GM19193 (cell line): Measurements from ENCODE around the gene TSEN54.

Experiments
- POLR2A ChIP-seq: IDR thresholded peaks from 4 replicates; pipeline ENCODE4 v1.6.1; 2011; ENCODE audit not compliant: insufficient read depth, insufficient read length; ENCODE audit errors: extremely low read depth

The TSEN54 gene

DNA sequence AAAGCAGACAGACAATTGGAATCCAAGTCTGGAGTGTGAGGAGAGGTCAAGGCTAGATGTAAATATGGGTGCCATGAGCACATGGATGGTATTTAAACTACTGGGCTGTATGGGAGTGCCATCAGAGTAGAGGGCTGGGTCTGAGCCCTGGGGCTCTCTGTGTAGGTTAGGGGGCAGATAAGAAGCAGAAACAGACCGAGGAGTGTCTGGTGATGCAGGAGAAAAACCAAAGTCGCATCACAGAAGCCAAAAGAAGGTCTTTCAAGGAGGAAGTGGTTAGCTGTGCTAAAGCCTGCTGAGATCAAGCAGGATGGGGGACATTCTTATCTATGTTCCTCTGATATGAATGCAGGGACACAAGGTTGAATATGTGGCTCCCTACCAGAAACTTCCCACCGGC lies 1.9 kb downstream of the TSEN54 start:
- TF ChIP-seq POLR2A = no peak

DNA sequence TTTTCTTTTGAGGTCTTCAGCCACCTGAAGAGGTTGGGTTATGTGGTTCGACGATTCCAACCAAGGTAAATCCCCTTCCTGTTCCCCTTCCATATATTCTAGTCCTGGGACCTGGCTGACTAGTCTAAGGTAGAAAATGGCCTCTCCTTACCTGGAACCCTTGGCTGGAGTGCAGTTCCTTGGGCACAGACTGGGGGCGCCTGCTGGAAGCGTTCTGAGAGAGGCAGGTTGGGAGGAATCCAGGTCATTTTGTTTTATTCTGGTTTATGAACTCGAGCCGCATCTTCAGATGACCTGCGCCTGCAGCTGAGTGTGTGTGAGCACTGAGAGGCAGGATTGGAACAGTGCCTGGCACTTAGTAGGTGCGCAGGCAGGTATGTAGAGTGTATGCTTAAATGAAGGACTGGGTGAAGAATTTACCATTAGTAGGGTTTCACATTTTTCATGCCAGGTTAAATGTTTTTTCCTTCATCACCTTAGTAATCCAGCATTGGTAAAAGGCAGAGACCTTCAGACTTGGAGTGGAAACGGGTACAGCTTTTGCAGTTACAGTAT lies 2.7 kb downstream of the TSEN54 start:
- no peak for TF ChIP-seq POLR2A

DNA sequence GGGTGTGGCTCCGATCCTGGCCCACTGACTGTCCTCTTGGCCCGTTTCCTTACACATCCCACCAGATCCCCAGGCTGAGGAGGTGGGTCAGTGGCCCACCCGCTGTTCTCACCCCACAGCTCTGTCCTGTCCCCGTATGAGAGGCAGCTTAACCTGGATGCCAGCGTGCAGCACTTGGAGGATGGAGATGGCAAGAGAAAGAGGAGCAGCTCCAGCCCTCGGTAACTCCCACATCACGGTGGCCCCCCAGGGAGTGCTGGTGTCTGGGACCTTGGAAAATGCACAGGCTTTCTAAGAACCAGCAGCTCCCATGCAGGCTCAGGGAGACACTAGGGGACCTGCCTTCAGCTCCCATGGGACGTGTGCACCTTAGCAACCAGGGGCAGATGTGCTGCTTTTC lies 5.0 kb downstream of the TSEN54 start:
- TF ChIP-seq POLR2A = no peak

DNA sequence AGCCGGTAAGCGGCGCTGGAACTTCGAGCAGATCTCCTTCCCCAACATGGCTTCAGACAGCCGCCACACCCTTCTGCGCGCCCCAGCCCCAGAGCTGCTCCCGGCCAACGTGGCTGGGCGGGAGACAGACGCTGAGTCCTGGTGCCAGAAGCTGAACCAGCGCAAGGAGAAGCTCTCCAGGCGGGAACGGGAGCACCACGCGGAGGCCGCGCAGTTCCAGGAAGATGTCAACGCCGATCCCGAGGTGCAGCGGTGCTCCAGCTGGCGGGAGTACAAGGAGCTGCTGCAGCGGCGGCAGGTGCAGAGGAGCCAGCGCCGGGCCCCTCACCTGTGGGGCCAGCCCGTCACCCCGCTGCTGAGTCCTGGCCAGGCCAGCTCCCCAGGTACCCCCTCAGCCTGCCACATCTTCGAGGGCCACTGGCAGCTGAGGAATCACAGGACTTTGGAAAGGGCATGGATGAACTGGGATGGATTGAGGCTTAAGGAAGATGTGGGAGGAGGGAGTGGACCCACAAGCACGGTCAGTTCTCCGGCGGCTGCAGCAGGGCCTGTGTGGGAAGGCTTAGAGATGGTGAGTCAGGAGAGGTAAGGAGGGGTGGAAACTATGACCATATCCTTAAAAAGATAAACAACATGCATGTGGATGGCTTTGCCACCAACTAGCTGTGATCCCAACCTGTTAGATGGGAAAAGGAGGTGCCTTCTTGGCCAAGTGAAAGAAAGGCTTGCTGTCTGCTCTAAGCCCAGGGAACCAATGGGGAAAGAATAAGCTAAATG lies 5.8 kb downstream of the TSEN54 start:
- no peak for TF ChIP-seq POLR2A

DNA sequence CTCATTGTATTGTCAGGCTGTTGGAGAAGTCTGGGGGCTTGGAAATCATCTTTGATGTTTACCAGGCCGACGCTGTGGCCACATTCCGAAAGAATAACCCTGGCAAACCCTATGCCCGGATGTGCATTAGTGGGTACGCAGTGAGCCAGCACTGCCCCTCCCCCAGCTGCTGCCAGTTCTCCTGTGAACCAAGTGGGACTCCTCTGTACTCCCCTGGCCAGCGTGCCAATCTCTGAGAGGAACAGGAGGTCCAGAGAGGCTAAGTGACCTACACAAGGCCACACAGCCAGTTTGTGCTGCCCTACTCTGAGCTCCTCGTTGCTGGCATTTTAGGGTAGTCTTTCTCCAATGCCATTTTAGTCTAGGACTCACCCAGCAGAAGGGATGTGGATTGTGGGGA lies 7.3 kb downstream of the TSEN54 start:
- no peak for TF ChIP-seq POLR2A

DNA sequence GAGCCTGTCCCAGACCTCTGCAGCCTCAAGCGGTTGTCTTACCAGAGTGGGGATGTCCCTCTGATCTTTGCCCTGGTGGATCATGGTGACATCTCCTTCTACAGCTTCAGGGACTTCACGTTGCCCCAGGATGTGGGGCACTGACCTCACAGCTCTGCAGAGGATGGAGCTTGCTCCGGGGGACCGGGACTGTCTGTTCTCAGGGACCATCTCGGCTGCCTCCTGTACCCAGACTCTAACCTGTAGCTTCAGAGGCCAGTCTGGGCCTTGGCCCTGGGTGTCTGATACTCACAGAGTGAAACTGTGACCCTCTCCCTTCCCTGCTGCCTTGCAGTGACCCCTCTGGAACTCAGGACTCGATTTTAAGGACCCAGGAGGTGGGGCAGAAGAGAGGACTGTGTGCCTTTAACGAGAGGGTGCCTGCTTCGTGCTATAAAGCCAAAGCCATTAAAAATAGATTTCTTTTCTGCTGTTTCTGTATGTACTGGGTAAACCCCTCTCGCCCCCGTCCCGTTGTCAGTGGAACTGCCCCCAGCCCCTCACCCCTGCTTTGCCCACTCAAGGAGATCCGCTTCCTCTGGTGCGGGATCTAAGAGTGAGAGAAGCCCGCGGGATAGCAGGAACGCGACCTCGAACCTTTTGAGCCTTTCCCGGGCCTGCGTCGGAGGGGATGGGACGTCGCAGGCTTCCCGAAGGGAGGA lies 8.1 kb downstream of the TSEN54 start:
- TF ChIP-seq POLR2A = no peak

DNA sequence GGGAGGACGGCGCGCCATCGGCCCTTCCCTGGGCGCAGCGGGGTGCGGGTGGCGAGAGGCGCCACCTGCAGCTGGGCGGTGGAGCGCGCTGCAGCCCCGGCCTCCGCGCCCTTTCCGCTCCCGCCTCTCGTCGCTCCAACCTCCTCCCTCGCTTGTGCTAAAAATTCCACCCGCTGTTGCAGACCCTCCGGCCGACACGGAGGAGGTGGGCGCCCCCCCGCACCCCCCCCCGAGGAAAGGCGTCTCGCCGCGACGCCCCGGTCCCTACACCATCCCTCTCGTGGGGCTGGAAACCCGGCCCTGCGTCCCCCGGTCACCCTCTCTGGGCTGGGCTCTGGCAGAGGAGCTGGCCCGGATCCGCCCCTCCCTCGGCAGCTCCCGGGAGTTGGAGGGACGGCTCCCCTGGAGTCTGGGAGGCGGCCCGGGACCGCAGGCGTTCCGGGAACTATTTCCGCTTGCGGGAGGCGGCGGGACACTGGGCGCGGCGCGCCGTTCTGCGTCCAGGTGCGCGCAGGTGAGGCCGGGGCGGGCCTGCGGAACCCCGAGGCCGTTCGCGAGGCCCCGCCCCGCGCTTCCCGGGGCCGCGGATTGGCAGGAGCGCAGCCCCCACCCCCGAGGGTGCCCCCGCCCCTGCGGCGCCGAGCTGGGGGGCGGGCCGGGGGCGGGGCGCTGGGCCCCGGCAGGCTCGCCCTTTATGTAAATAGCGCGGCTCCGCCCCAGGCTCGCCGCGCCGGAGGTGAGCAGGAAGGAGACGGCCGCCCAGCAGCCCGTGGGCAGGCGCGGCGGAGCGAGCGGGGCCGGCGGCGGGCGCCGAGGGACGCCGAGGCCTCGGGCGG lies 8.9 kb downstream of the TSEN54 start, which contains the start of gene LLGL2:
Gene LLGL2 (plus strand): TSS at position 728 of the 836 bp plus-strand sequence. CDS start 17,730 bp downstream, outside the sequence.
- TF ChIP-seq POLR2A = no peak

DNA sequence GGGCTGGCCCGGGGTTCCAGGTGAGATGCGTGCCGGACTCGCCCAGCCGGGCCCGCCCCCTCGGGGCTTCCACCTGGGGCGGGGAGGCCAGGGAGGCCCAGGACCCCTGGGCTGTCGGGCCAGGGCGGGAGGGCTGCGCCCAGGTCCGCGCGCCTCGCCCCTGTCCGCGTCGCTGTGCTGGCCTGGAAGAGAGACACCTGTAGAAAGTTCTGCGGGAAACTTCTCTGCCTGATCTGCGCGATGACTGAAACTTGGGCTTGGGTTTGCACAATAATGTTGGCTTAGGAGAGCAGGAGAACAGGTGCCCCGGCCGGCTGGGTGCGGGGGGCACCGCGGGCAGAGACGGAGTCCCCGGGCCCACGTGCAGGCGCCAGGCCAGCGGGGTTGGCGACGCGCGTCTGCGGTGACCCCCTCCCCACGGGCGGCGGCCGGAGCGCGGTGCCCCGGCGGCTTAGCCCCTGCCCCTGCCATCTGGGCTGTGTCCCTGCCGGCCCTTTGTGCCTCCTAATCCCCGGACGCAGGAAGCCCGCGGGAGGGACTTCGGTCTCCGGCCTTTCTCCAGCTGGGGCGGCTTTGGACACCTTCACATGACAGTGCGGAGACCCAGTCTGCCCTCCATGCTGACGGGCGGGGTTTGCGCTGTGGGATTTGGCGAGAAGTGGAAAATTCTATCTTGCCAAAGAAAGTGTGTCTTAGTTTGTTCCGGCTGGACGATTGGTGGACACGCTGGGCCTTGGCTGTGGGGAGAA lies 9.7 kb downstream of the TSEN54 start:
- no peak for TF ChIP-seq POLR2A

DNA sequence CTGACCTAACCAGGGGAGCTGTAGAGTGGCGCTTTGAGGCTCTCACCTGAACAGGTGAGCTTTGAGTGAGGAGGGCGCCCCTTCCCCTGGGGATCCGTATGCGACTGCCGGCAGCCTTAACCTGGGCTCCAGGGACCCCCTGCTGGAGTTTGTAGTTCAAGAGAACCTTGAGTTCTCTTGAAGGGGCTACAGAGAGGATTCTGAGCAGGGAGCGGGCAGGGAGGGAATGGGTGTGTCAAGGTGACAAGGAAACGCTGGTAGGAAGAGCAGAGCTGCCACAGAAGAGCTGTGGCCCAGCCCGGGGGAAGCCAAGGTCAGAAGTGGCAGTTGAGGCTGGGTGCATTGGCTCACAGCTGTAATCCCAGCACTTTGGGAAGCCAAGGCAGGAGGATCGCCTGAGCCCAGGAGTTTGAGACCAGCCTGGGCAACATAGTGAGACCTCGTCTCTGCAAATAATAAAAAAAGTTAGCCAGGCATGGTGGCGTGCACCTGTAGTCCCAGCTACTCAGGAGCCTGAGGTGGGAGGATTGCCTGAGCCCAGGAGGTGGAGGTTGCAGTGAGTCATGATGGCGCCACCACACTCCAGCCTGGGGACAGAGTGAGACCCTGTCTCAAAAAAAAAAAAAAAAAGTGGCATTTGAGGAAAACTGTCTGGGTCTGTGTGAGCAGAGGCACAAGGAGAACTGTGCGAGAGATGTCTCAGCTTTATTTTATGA lies 10.4 kb downstream of the TSEN54 start:
- TF ChIP-seq POLR2A = no peak

DNA sequence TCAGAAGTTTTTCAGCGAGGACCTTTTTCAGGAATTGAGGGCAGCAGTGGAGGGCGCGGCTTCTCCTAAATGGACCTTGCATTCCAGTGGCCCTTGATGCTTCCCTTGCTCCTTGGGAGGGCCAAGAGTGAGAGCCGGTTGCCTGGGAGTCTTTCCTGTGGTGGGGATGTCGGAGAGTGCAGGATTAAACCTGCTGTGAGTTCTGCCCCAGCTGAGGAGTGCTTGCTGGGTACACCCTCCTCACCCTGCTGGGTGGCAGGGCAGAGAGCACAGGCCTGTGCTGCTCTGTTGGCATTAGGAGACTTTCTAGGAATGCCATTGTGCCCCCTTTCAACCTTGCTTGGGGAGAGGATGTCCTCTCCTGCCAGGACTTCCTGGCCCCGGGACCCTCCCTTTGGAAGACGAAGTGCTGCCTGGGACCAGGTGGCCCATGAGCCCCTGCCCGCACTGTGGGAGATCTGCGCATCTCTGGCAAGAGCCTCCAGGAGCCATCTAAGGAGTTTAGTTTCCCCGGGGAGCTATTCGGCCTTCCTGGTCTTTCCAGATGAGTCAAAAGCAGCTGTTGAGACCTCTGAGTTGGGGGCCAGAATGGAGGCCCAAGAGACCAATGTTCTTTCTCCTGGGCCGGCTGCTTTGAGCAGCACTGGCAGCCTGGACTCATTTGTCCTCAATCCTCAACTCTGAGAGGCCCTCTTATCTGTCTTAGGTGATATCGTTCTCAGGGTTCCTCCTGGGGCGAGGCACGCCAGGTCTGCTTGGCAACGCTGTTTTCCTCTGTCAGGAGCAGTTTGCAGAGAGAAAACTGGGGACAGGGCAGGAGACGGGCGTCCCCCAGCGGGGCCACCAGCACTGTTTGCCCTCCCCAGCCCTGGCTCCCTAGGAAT lies 14.8 kb downstream of the TSEN54 start:
- TF ChIP-seq POLR2A = no peak

DNA sequence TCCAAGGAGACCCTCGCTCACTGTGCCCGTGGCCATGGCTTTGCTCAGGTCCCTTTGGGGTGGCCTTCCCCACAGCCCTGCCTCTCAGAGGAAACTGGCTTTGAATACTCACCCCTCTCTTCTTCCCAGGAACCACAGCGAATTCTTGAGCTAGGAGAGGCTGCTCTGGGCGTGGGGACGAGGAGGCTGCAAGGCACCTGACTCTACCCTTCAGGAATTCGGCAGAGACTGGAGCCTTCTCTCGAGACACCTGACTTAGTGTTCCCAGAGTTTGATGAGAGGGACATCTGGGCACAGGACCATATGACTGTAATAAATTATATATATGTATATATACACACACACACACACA lies 15.4 kb downstream of the TSEN54 start:
- TF ChIP-seq POLR2A = no peak

DNA sequence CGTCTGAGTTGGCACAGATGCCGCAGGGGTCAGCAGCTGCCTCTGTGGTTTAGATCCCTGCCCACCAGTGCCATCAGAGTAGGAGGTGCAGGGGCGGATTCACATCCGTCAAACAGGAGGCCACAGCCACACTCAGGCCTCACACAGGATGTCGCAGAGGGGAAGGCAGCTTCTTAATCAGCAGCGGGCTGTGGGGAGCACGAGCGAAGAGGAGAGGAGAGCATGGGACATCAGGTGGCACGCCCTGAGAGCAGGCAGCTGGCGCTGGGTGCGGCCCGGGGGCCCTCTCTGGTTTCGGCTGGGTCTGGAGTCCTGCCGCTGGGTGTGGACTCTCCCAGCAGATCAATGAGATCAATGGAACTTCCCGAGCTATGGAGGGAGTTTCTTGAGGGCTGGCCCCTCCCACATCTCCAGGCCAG lies 18.8 kb downstream of the TSEN54 start:
- no peak for TF ChIP-seq POLR2A

DNA sequence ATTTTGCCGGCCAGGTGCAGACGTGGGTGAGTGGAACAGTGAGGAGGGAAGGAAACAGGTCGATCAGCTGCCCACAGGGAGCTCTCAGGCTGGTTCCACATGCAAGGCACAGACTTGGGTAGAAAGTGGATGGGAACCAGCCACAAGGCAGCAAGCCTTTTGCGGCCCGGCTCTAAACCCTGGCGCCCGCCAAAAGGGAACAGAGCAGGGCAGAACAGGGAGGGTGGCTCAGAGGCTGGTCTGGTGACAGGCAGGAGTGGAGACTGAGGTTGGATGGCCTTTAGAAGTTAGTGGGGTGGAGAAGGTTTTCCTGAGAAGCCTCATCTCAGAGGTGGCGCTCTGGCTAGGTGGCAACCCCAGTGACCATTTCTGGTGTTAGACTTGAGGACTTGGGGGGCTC lies 19.5 kb downstream of the TSEN54 start:
- no peak for TF ChIP-seq POLR2A

DNA sequence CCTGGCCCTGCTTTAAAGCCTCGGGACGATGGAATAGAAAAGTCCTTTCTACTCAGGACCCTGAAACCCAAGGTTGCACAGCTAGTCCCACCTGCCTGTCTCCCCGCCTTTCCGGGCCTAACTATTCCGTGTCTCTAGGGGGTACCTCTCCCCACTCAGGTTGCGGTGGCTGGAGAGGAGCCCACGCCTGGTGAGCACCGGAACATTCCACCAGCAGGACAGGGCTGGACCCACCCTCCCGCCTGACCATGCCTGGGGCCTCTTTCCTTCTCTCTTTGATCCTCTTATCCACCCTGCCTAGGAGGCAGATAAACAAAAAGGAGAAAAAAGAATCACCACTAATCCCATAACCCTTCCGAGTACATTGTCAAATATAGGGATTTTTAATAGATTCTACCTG lies 20.0 kb downstream of the TSEN54 start:
- TF ChIP-seq POLR2A = no peak
